RWPE2 (cell line): ENCODE data around the gene ZNF296.
A peak's percentile ranks its signal among the peaks of the same experiment; 100 is the strongest.

Experiments
- ATAC-seq: fragments of 200-7000 bp; cut with Tn5 transposase; 3 replicates; pipeline ENCODE4 v1.9.1; 2021; ENCODE audit warnings: low read depth
- DNase-seq: peaks from one replicate; pipeline ENCODE4 v3.0.0-alpha.2; 2020; ENCODE audit warnings: low spot score
- H3K27ac ChIP-seq: fragments of 450-650 bp; 2 replicates; pipeline ENCODE4 v1.5.1; 2017; ENCODE audit warnings: mild to moderate bottlenecking; ENCODE audit not compliant: poor library complexity, severe bottlenecking
- H3K27me3 ChIP-seq: fragments of 250-450 bp; sonication (Bioruptor Pico); 2 replicates; pipeline ENCODE4 v1.5.1; 2021; ENCODE audit warnings: mild to moderate bottlenecking, moderate library complexity; ENCODE audit not compliant: insufficient read depth, poor library complexity, severe bottlenecking
- H3K36me3 ChIP-seq: fragments of 250-450 bp; sonication (Bioruptor Pico); 2 replicates; pipeline ENCODE4 v1.5.1; 2020; ENCODE audit warnings: low read depth, mild to moderate bottlenecking, moderate library complexity
- H3K4me1 ChIP-seq: fragments of 250-450 bp; sonication (Bioruptor Pico); 2 replicates; pipeline ENCODE4 v1.5.1; 2021; ENCODE audit warnings: mild to moderate bottlenecking, moderate library complexity; ENCODE audit not compliant: insufficient read depth, poor library complexity, severe bottlenecking
- H3K4me3 ChIP-seq: fragments of 250-450 bp; sonication (Bioruptor Pico); 2 replicates; pipeline ENCODE4 v1.5.1; 2021; ENCODE audit warnings: mild to moderate bottlenecking, moderate library complexity; ENCODE audit not compliant: severe bottlenecking
- H3K9me3 ChIP-seq: fragments of 250-450 bp; sonication (Bioruptor Pico); 2 replicates; pipeline ENCODE4 v1.5.1; 2021; ENCODE audit warnings: mild to moderate bottlenecking, moderate library complexity; ENCODE audit not compliant: severe bottlenecking
- CTCF ChIP-seq: fragments of 450-650 bp; IDR thresholded peaks from one replicate; pipeline ENCODE4 v1.5.1; 2017; ENCODE audit warnings: mild to moderate bottlenecking, moderate library complexity; ENCODE audit not compliant: poor library complexity, severe bottlenecking

The ZNF296 gene

GRCh38 chr19:45078390-45079062 lies 2.2 kb upstream of the ZNF296 start:
- H3K36me3 ChIP-seq, result peaks cover 21% of the 10 kb centered on the region
- H3K4me3 ChIP-seq, result peak overlapping the region; percentile 88
- ATAC-seq, result no peak
- H3K9me3 ChIP-seq, result no peaks in the 10 kb centered on the region
- peaks cover 4% of the 10 kb centered on the region for H3K4me1 ChIP-seq
- DNase-seq, result no peak
- TF ChIP-seq CTCF, result no peak
- H3K27ac ChIP-seq, result peak overlapping the region; percentile 51
- H3K27me3 ChIP-seq, result no peaks in the 10 kb centered on the region

GRCh38 chr19:45076851-45077730 lies 813 bp upstream of the ZNF296 start:
- no peak for TF ChIP-seq CTCF
- H3K9me3 ChIP-seq, result no peaks in the 10 kb centered on the region
- H3K4me1 ChIP-seq, result peaks cover 4% of the 10 kb centered on the region
- peaks cover 13% of the 10 kb centered on the region for H3K36me3 ChIP-seq
- H3K4me3 ChIP-seq, result peak overlapping the region; percentile 50
- ATAC-seq (no peak), DNase-seq (no peak)
- peak overlapping the region; percentile 71 for H3K27ac ChIP-seq
- no peaks in the 10 kb centered on the region for H3K27me3 ChIP-seq

GRCh38 chr19:45075301-45076028 lies 813 bp downstream of the ZNF296 start:
- Histone ChIP-seq H3K36me3 (peaks cover 12% of the 10 kb centered on the region), H3K4me1 (peaks cover 4% of the 10 kb centered on the region)

GRCh38 chr19:45074744-45075300 lies 1.5 kb downstream of the ZNF296 start:
- ATAC-seq (no peak; the same call in 2 of the 3 replicates), DNase-seq (no peak)
- H3K27ac ChIP-seq, result peak overlapping the region; percentile 71
- H3K27me3 ChIP-seq, result no peaks in the 10 kb centered on the region
- H3K9me3 ChIP-seq, result no peaks in the 10 kb centered on the region
- peak overlapping the region; percentile 50 for H3K4me3 ChIP-seq
- peaks cover 18% of the 10 kb centered on the region for H3K36me3 ChIP-seq
- H3K4me1 ChIP-seq, result peaks cover 4% of the 10 kb centered on the region
- no peak for TF ChIP-seq CTCF

More at GRCh38 chr19:45075301-45076028, 813 bp downstream of the ZNF296 start:
- Histone ChIP-seq H3K27ac (peak overlapping the region; percentile 71), H3K4me3 (peak overlapping the region; percentile 50), H3K27me3 (no peaks in the 10 kb centered on the region), H3K9me3 (no peaks in the 10 kb centered on the region)
- peak; percentile 82 for ATAC-seq
- no peak for TF ChIP-seq CTCF
- peak; percentile 93 for DNase-seq
